AG09309 (cell line): ENCODE data around the gene TESMIN.

Source experiments
- DNase-seq: peaks from one replicate; pipeline ENCODE4 v3.0.0-alpha.2; 2010; ENCODE audit warnings: low read depth
- H3K4me3 ChIP-seq: 2 replicates; pipeline ENCODE4 v1.5.1; 2011; ENCODE audit warnings: mild to moderate bottlenecking, low read depth, low read length, moderate library complexity; ENCODE audit not compliant: control insufficient read depth
- TF ChIP-seq, protein P1 (sequence below): IDR thresholded peaks from 2 replicates; pipeline ENCODE4 v1.5.1; 2011; ENCODE audit warnings: mild to moderate bottlenecking, low read depth, low read length, inconsistent platforms; ENCODE audit not compliant: insufficient read depth, control insufficient read depth; ENCODE audit errors: missing control alignments

TESMIN gene

DNA sequence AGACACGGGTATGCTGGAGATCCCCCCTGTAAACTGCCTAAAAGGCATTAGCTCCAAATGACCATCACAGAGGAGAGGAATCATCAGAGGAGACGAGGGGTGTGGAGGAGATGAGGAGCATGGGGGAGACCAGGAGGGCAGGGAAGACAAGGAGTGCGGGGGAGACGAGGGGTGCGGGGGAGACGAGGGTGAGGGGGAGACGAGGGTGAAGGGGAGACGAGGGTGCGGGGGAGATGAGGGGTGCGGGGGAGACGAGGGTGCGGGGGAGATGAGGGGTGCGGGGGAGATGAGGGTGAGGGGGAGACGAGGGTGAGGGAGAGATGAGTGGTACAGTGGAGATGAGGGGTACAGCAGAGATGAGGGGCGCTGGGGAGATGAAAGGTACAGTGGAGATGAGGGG lies 84.5 kb downstream of the TESMIN start:
- H3K4me3 ChIP-seq = no peak overlapping the region
- DNase-seq = no peak
- TF ChIP-seq, protein P1, sequence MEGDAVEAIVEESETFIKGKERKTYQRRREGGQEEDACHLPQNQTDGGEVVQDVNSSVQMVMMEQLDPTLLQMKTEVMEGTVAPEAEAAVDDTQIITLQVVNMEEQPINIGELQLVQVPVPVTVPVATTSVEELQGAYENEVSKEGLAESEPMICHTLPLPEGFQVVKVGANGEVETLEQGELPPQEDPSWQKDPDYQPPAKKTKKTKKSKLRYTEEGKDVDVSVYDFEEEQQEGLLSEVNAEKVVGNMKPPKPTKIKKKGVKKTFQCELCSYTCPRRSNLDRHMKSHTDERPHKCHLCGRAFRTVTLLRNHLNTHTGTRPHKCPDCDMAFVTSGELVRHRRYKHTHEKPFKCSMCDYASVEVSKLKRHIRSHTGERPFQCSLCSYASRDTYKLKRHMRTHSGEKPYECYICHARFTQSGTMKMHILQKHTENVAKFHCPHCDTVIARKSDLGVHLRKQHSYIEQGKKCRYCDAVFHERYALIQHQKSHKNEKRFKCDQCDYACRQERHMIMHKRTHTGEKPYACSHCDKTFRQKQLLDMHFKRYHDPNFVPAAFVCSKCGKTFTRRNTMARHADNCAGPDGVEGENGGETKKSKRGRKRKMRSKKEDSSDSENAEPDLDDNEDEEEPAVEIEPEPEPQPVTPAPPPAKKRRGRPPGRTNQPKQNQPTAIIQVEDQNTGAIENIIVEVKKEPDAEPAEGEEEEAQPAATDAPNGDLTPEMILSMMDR = no peak

DNA sequence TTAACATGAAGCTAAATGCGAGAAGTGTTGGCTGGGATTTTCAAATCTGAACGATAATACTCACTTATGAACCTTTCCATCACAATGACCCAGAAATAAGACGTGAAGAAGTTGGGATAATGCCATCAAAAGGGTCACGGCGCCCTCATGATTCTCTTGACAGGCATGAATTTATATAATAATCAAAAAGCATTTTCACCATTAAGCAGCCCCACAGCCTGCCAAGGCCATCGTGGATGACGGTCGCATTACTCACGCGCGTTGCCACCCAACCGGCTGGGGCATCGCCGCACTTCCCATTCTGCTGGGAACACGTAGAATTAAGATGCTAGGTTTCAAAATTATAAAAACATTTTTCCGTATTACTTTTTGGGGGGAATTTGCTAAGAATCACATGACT lies 85.9 kb downstream of the TESMIN start:
- H3K4me3 ChIP-seq = no peak overlapping the region

DNA sequence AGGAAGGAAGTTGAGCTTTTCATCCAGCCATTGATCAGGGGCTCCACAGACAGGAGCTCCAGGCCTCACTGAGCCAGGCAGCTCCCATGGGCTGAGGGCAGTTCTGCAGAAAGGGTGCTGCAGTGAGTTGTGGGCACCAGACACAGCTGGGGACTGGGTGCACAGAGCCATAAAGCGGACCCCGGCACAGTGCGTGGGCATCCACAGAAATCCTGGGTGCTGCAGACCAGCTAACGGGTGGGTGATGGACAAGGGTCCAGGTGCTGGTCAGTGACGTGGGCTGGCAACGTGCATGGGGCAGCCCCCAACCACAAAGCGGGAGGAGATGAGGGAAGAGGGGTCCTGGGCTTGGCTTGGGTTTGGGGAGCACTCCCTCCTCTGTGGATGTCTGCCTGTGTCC lies 86.4 kb downstream of the TESMIN start:
- H3K4me3 ChIP-seq = no peak overlapping the region
- TF ChIP-seq, protein P1 = no peak
- DNase-seq = no peak

More for the DNA sequence above, 85.9 kb downstream of the TESMIN start:
- no peak for DNase-seq
- TF ChIP-seq, protein P1 = no peak

DNA sequence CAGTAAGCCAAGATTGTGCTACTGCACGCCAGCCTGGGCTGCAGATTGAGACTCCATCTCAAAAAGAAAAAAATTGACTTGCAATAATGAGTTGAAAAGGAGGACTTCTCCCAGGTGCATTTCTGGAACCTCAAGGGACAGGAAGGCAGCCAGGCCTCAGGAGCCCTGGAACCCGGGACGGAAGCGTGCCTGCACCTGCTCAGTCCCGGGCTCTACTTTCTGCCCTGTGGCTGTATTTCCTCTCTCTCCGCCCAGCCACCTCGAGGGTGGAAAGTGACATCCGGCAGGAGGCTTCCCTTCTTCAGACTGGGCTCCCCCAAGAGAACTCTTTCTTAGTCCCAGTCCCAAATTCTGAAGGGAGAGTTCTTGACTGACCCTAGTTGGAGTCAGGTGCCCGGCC lies 87.2 kb downstream of the TESMIN start:
- DNase-seq = no peak
- H3K4me3 ChIP-seq = no peak overlapping the region
- TF ChIP-seq, protein P1 = no peak

DNA sequence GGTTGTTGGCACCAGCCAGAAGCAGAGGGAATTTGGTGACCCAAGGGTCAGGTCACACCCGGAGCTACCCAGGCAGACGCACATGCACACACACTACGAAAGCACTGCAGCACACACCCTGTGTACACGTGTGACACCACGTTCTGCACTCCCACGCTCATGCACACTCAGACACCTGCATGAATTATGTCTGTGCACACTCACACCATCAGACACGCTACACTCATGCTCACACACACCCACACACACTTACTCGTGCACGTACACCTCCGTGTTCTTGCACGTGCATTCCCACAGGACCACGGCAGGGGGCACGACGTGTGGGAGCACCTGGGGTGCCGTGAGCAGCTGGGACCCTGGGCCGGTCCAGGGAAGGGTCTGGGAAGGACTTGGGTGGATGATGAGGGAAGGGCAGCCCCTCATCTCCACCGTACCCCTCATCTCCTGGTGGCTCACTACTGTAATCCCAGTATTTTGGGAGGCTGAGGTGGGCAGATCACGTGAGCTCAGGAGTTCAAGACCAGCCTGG lies 87.8 kb downstream of the TESMIN start:
- TF ChIP-seq, protein P1 = no peak
- no peak for DNase-seq
- H3K4me3 ChIP-seq = no peak overlapping the region

DNA sequence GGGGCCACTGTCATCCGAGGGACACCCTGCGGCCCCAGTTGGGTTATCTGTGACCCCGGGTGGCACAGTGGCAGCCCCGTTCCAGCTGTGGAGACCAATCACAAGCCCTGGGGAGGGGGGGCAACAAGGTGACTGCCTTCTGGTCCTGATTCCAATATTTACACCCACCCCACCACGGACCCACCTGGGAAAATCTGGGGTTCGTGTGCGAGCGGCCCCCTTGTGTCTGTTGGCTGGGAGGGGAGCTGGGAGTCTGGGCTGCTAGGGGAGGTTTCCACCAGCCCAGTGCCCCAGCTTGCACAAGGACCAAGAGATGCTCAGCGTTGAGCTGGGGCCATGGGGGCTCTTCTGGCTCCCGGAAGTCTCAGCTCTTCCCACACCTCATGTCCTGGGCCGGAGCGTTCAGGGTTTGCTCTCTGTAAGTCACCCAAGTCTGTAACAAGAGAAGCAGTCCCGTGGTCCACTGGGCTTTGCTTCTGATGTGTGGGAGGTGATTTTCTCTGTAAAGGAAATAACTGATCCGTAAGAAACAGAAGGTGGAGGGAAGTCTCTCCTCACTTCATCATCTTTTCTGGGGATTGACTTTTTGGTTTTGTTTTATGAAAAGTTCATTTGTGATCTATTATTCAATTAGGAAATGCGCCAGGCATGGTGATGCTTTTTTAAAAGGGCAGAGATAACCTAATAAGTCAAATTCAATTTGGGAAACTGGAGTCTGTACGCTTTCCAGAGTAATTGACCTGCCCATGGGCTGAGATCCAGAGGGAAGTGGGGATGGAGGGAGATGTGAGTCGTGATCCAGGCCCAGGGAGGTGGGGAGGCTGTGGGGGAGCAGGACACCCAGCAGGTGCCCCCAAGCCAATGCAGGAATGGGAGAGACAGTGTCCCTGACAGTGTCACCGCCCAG lies 89.4 kb downstream of the TESMIN start:
- DNase-seq = no peak
- no peak overlapping the region for H3K4me3 ChIP-seq
- TF ChIP-seq, protein P1 = no peak
